KMS-11 (cell line): ENCODE measurements around the gene BTBD2.

Experiments
- H2AFZ ChIP-seq: fragments of 200-600 bp; sonication (generic); 2 replicates; pipeline ENCODE4 v1.6.1; 2016; ENCODE audit warnings: antibody characterized with exemption, mixed run types, low read depth
- H3K27ac ChIP-seq: fragments of 200-600 bp; sonication (generic); 2 replicates; pipeline ENCODE4 v1.6.1; 2016; ENCODE audit warnings: mild to moderate bottlenecking, mixed run types
- H3K27me3 ChIP-seq: fragments of 200-600 bp; sonication (generic); 2 replicates; pipeline ENCODE4 v1.6.1; 2017; ENCODE audit warnings: mild to moderate bottlenecking, low read depth, mixed run types, moderate library complexity; ENCODE audit not compliant: insufficient read depth
- H3K36me3 ChIP-seq: fragments of 200-600 bp; sonication (generic); 2 replicates; pipeline ENCODE4 v1.6.1; 2017; ENCODE audit warnings: mild to moderate bottlenecking, mixed run types; ENCODE audit not compliant: insufficient read depth
- H3K4me1 ChIP-seq: fragments of 200-600 bp; sonication (generic); 2 replicates; pipeline ENCODE4 v1.6.1; 2016; ENCODE audit warnings: mild to moderate bottlenecking, low read depth, mixed run types; ENCODE audit not compliant: poor library complexity, severe bottlenecking
- H3K4me2 ChIP-seq: fragments of 200-600 bp; sonication (generic); 2 replicates; pipeline ENCODE4 v1.7.0; 2016; ENCODE audit warnings: mild to moderate bottlenecking, mixed run types
- H3K4me3 ChIP-seq: fragments of 200-600 bp; sonication (generic); IDR thresholded peaks from 2 replicates; pipeline ENCODE4 v1.6.1; 2017; ENCODE audit warnings: low read depth, low read length, mixed read lengths; ENCODE audit not compliant: insufficient read depth
- H3K79me2 ChIP-seq: fragments of 200-600 bp; sonication (generic); 2 replicates; pipeline ENCODE4 v1.6.1; 2016; ENCODE audit warnings: low read depth, mixed run types; ENCODE audit not compliant: insufficient read depth
- H3K9ac ChIP-seq: fragments of 200-600 bp; sonication (generic); 2 replicates; pipeline ENCODE4 v1.6.1; 2016; ENCODE audit warnings: mild to moderate bottlenecking, mixed run types
- H4K20me1 ChIP-seq: fragments of 200-600 bp; sonication (generic); 2 replicates; pipeline ENCODE4 v1.6.1; 2016; ENCODE audit warnings: mild to moderate bottlenecking, mixed run types; ENCODE audit not compliant: insufficient read depth
- CTCF ChIP-seq: fragments of 200-600 bp; sonication (generic); conservative IDR thresholded peaks from 2 replicates; pipeline ENCODE4 v1.6.1; 2017; ENCODE audit warnings: low read depth, mild to moderate bottlenecking, antibody characterized with exemption, low read length, moderate library complexity, mixed read lengths

Gene BTBD2

GRCh38 chr19:2056837-2057192, 41.3 kb upstream of the BTBD2 start:
- no peak for TF ChIP-seq CTCF
- Histone ChIP-seq H2AFZ (no peak overlapping the region), H3K4me3 (no peak overlapping the region), H3K9ac (no peak overlapping the region), H3K4me2 (no peak overlapping the region), H3K4me1 (peaks cover 26% of the 10 kb centered on the region), H4K20me1 (no peaks in the 10 kb centered on the region), H3K79me2 (no peaks in the 10 kb centered on the region), H3K27ac (no peak overlapping the region), H3K36me3 (no peaks in the 10 kb centered on the region), H3K27me3 (no peaks in the 10 kb centered on the region)

GRCh38 chr19:2055931-2056836, 40.7 kb upstream of the BTBD2 start:
- Histone ChIP-seq H3K4me1 (peaks cover 32% of the 10 kb centered on the region), H3K4me2 (no peak overlapping the region), H3K9ac (no peak overlapping the region), H3K27ac (no peak overlapping the region), H3K27me3 (no peaks in the 10 kb centered on the region), H4K20me1 (no peaks in the 10 kb centered on the region), H3K79me2 (no peaks in the 10 kb centered on the region), H3K36me3 (no peaks in the 10 kb centered on the region), H2AFZ (no peak overlapping the region), H3K4me3 (no peak overlapping the region)
- no peak for TF ChIP-seq CTCF

GRCh38 chr19:2054763-2055162, 39.2 kb upstream of the BTBD2 start:
- Histone ChIP-seq H3K36me3 (no peaks in the 10 kb centered on the region), H3K4me2 (no peak overlapping the region), H3K79me2 (peaks cover 10% of the 10 kb centered on the region), H4K20me1 (no peaks in the 10 kb centered on the region), H3K27ac (no peak overlapping the region), H3K4me1 (peaks cover 21% of the 10 kb centered on the region), H3K9ac (no peak overlapping the region), H2AFZ (no peak overlapping the region), H3K4me3 (no peak overlapping the region), H3K27me3 (no peaks in the 10 kb centered on the region)
- no peak for TF ChIP-seq CTCF

GRCh38 chr19:2053601-2054389, 38.3 kb upstream of the BTBD2 start:
- peaks cover 23% of the 10 kb centered on the region for H3K4me1 ChIP-seq
- H3K79me2 ChIP-seq, result peaks cover 19% of the 10 kb centered on the region
- TF ChIP-seq CTCF, result no peak
- no peaks in the 10 kb centered on the region for H3K27me3 ChIP-seq
- no peak overlapping the region for H3K4me3 ChIP-seq
- H3K27ac ChIP-seq, result no peak overlapping the region
- no peak overlapping the region for H2AFZ ChIP-seq
- no peaks in the 10 kb centered on the region for H4K20me1 ChIP-seq
- no peak overlapping the region for H3K4me2 ChIP-seq
- H3K36me3 ChIP-seq, result no peaks in the 10 kb centered on the region
- H3K9ac ChIP-seq, result no peak overlapping the region
